Measurements from ENCODE around the gene PAQR9.

Gene PAQR9

GRCh38 chr3:142983318-142983717 lies 19.8 kb upstream of the PAQR9 start:
- DNase-seq (ENCODE audit: low read depth in 2 of 3, low spot score in 2 of 3): no peak

- no peak for DNase-seq (ENCODE audit: low read depth in 2 of 3, low spot score in 2 of 3)
These were observed 18.7 kb upstream of the PAQR9 start for GRCh38 chr3:142982038-142982773.

- no peak for DNase-seq (ENCODE audit: low read depth in 2 of 3, low spot score in 2 of 3)
These were observed 17.6 kb upstream of the PAQR9 start for GRCh38 chr3:142981108-142981507.

- no peak for DNase-seq (ENCODE audit: low read depth in 2 of 3, low spot score in 2 of 3)
These were observed 13.9 kb upstream of the PAQR9 start for GRCh38 chr3:142977399-142977728.

- DNase-seq (ENCODE audit: low read depth in 2 of 3, low spot score in 2 of 3): no peak
These were observed 13.3 kb upstream of the PAQR9 start for GRCh38 chr3:142976621-142977398.

- no peak for DNase-seq (ENCODE audit: low read depth in 2 of 3, low spot score in 2 of 3)
These were observed 12.0 kb upstream of the PAQR9 start for GRCh38 chr3:142975316-142975995.

GRCh38 chr3:142973217-142974009 lies 9.9 kb upstream of the PAQR9 start:
- DNase-seq (ENCODE audit: low read depth in 2 of 3, low spot score in 2 of 3): no peak

- DNase-seq (ENCODE audit: low read depth in 2 of 3, low spot score in 2 of 3): no peak
These were observed 8.7 kb upstream of the PAQR9 start for GRCh38 chr3:142972092-142972753.

- DNase-seq (ENCODE audit: low read depth in 2 of 3, low spot score in 2 of 3): no peak
These were observed 8.0 kb upstream of the PAQR9 start for GRCh38 chr3:142971431-142971830.

- DNase-seq (ENCODE audit: low read depth in 2 of 3, low spot score in 2 of 3): no peak
These were observed 5.0 kb upstream of the PAQR9 start for GRCh38 chr3:142968319-142969025.

- DNase-seq (ENCODE audit: low read depth in 2 of 3, low spot score in 2 of 3): no peak
These were observed 3.3 kb upstream of the PAQR9 start for GRCh38 chr3:142966808-142967207.

- DNase-seq (ENCODE audit: low read depth in 2 of 3, low spot score in 2 of 3): no peak
These were observed 2.1 kb upstream of the PAQR9 start for GRCh38 chr3:142965581-142965980.

GRCh38 chr3:142963234-142963515 lies 299 bp downstream of the PAQR9 start:
- no peak for DNase-seq (ENCODE audit: low read depth in 2 of 3, low spot score in 2 of 3)

GRCh38 chr3:142962520-142963233 lies 797 bp downstream of the PAQR9 start:
- DNase-seq (ENCODE audit: low read depth in 2 of 3, low spot score in 2 of 3): no peak

- no peak for DNase-seq (ENCODE audit: low read depth in 2 of 3, low spot score in 2 of 3)
These were observed 1.3 kb downstream of the PAQR9 start for GRCh38 chr3:142962175-142962519.

GRCh38 chr3:142961539-142961938 lies 1.9 kb downstream of the PAQR9 start:
- DNase-seq (ENCODE audit: low read depth in 2 of 3, low spot score in 2 of 3): no peak

- no peak for DNase-seq (ENCODE audit: low read depth in 2 of 3, low spot score in 2 of 3)
These were observed 3.1 kb downstream of the PAQR9 start for GRCh38 chr3:142960322-142960850.

GRCh38 chr3:142958707-142959106 lies 4.8 kb downstream of the PAQR9 start:
- DNase-seq (ENCODE audit: low read depth in 2 of 3, low spot score in 2 of 3): no peak

- DNase-seq (ENCODE audit: low read depth in 2 of 3, low spot score in 2 of 3): no peak
These were observed 10.0 kb downstream of the PAQR9 start for GRCh38 chr3:142953443-142953842.
